BJ (cell line): ENCODE measurements around the gene FICD. TPM values are rescaled to one million over a fixed set of nuclear protein-coding genes. Genes with fewer than 3 reads are reported as not detected.

Experiments
- CTCF ChIA-PET: fragments of 350-600 bp; formaldehyde crosslinking; extraction: SDS; loops from one replicate; lab custom pipeline; 2021; ENCODE audit warnings: antibody characterized with exemption, inconsistent platforms; lab: Yijun Ruan, JAX
- POLR2A ChIA-PET: fragments of 300-600 bp; sonication (Branson Sonifier 250); formaldehyde crosslinking; extraction: SDS; loops from one replicate; lab custom pipeline; 2021; ENCODE audit warnings: antibody characterized with exemption; lab: Charles Lee
- DNase-seq: peaks from one replicate; pipeline ENCODE4 v3.0.0-alpha.2; 2011; ENCODE audit warnings: low read depth
- H3K27me3 ChIP-seq: 2 replicates; pipeline ENCODE4 v1.6.0; 2011; ENCODE audit warnings: low read length; ENCODE audit not compliant: control insufficient read depth, insufficient read depth
- H3K36me3 ChIP-seq: 2 replicates; pipeline ENCODE4 v1.5.1; 2011; ENCODE audit warnings: low read length; ENCODE audit not compliant: control insufficient read depth, insufficient read depth
- H3K4me3 ChIP-seq: 2 replicates; pipeline ENCODE4 v1.5.1; 2011; ENCODE audit warnings: low read depth, mild to moderate bottlenecking, control low read depth, low read length
- CTCF ChIP-seq: IDR thresholded peaks from 2 replicates; pipeline ENCODE4 v1.5.1; 2011; ENCODE audit warnings: low read depth, mild to moderate bottlenecking, control low read depth, inconsistent platforms, low read length, moderate library complexity; ENCODE audit not compliant: insufficient read depth
- polyA plus RNA-seq: library from polyadenylated mRNA; depleted of rRNA; stranded (reverse); fragments of >200 nt; gene quantifications from 2 replicates; pipeline ENCODE4 v1.2.3, GENCODE V29; 2011

Gene FICD
- polyA plus RNA-seq, 1 experiment = 1.9 TPM

GRCh38 chr12:108491256-108491655 lies 23.8 kb upstream of the FICD start:
- H3K36me3 ChIP-seq = no peaks in the 10 kb centered on the region
- H3K27me3 ChIP-seq = peaks cover 3% of the 10 kb centered on the region
- ChIA-PET POLR2A (no interaction called here), CTCF (interaction anchor here (0.6 to 2.0 kb wide), 4 partner anchors 16 to 498 kb away, joined by 3 to 6 read pairs (median 4); no protein-coding TSS in a partner anchor)
- no peak for TF ChIP-seq CTCF
- H3K4me3 ChIP-seq = no peak overlapping the region
- DNase-seq = no peak

DNA sequence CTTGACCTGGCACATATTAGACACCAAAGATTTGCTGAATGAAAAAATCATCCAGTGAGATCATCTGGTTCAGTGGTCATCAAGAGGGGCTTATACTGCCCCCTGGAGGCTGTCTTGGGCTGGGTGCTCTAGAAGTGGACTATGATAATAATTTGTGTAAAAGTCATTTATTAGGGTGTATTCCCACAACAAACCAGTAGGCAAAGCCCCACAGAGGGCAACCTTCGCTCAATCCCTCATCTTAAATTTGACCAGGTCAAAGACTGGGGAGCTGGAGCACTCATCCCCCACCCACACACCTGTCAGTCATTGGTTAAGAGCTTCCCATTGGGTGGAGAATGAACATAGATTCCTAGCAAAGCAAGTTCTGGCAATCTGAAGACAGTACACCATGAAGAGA lies 20.0 kb upstream of the FICD start:
- ChIA-PET CTCF (no interaction called here), POLR2A (no interaction called here)
- no peaks in the 10 kb centered on the region for H3K36me3 ChIP-seq
- no peak for DNase-seq
- peak; percentile 43 for TF ChIP-seq CTCF
- H3K27me3 ChIP-seq = peaks cover 3% of the 10 kb centered on the region
- no peak overlapping the region for H3K4me3 ChIP-seq

DNA sequence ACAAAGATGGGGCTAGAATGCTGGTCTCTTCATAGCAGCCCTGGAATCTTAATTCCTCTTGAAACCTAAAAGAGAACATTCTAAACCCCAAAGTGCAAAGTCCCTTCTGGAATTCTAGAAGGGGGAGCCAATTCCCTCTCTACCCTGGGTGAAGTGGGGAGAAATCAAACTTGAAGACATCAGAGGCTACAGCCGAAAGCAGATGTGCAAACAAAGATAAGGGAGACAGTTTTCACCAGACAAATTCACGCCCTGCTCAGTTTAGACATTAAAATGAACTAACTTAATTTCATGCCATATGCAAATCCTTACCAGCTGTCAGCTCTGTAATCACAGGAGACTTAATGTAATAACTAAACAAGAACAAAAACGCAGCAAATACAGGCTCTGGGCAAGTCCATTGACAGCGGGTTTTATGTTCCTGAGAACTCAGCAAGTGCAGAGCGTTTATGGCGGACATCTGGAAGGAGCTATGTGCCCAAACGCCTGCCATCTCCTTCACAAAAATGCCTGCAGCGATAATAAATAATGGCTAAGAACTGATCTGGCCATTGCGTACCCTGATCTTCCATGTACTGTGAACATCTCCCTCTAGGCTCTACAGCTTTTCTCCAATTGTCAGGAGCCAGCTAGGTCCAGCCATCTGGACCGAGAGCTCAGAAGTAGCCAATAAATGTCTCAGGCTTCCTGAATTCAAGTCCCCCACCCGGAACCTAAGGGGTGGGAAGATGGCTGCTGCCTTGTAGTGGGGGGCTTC lies 19.1 kb upstream of the FICD start:
- no peak for DNase-seq
- POLR2A ChIA-PET = no interaction called here
- Histone ChIP-seq H3K4me3 (no peak overlapping the region), H3K27me3 (peaks cover 3% of the 10 kb centered on the region), H3K36me3 (no peaks in the 10 kb centered on the region)
- CTCF ChIA-PET = interaction anchor here (0.7 kb wide), 1 partner anchor 16 kb away, joined by 3 read pairs; no protein-coding TSS in a partner anchor
- TF ChIP-seq CTCF = no peak

- no peaks in the 10 kb centered on the region for H3K36me3 ChIP-seq
- ChIA-PET CTCF (interaction anchor here (0.9 to 1.7 kb wide), 3 partner anchors 10 to 15 kb away, joined by 3 to 5 read pairs (median 4); no protein-coding TSS in a partner anchor), POLR2A (no interaction called here)
- no peak for DNase-seq
- H3K4me3 ChIP-seq = no peak overlapping the region
- H3K27me3 ChIP-seq = peaks cover 3% of the 10 kb centered on the region
- no peak for TF ChIP-seq CTCF
These were observed 16.9 kb upstream of the FICD start for GRCh38 chr12:108498136-108498535.

GRCh38 chr12:108502922-108503321 lies 12.2 kb upstream of the FICD start:
- Histone ChIP-seq H3K27me3 (no peaks in the 10 kb centered on the region), H3K4me3 (no peak overlapping the region), H3K36me3 (no peaks in the 10 kb centered on the region)
- ChIA-PET POLR2A (no interaction called here), CTCF (interaction anchor here (1.7 kb wide), 1 partner anchor 9 kb away, joined by 7 read pairs; no protein-coding TSS in a partner anchor)
- no peak for DNase-seq
- TF ChIP-seq CTCF = no peak
